Measurements from ENCODE around the gene TLR8. TPM values are rescaled to one million over a fixed set of nuclear protein-coding genes. Genes with fewer than 3 reads are reported as not detected.

The TLR8 gene
- total RNA-seq, 1 experiment from 2014 or later = not detected

DNA sequence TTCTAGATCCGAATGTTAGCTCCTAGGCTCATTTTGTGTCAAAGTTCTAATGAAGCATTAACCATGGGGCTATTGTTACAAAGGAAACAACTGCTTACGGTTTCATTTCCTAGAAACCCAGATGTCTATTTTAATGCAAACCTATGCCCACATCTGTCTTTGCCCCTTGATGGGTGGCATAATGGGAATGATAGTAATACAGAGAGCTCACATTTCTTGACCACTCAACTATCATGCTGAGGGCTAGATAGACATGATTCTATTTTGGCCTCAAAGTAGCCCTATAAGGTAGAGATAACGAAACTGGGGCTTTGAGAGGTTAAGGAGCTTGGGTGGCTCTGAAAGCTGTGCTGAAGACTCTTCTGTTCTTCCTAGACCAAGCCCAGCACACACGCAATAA is 37.7 kb upstream of the TLR8 start:
- intact Hi-C loops (cut with micrococcal nuclease) = no loop called here
- DNase-seq (ENCODE audit: unreplicated experiment) = no peak
- no TSS peak for BruUV-seq (replicated peaks)
- Mint-ChIP-seq H3K27me3 (ENCODE audit: insufficient read depth, unreplicated experiment) (peaks cover 48% of the 10 kb centered on the region), H3K4me1 (ENCODE audit: insufficient read depth, unreplicated experiment) (no peaks in the 10 kb centered on the region), H3K27ac (ENCODE audit: low read depth, unreplicated experiment) (no peak overlapping the region), H3K9me3 (ENCODE audit: unreplicated experiment) (no peaks in the 10 kb centered on the region), H3K36me3 (ENCODE audit: insufficient read depth, unreplicated experiment) (no peaks in the 10 kb centered on the region), H3K4me3 (ENCODE audit: unreplicated experiment) (no peak overlapping the region)
- ChIA-PET POLR2A (no interaction called here), CTCF (interaction anchor here (0.5 to 1.0 kb wide), 4 partner anchors 54 to 167 kb away, joined by 3 read pairs; no protein-coding TSS in a partner anchor)
- TF ChIP-seq CTCF (IDR thresholded peaks at IDR 0.05; ENCODE audit: unreplicated experiment) = no peak

GRCh38 chrX:12871257-12871656 is 35.2 kb upstream of the TLR8 start:
- TF ChIP-seq CTCF (IDR thresholded peaks at IDR 0.05; ENCODE audit: unreplicated experiment) = no peak
- H3K36me3 Mint-ChIP-seq (ENCODE audit: insufficient read depth, unreplicated experiment) = no peaks in the 10 kb centered on the region
- DNase-seq (ENCODE audit: unreplicated experiment) = no peak
- H3K4me3 Mint-ChIP-seq (ENCODE audit: unreplicated experiment) = no peak overlapping the region
- POLR2A ChIA-PET = no interaction called here
- peaks cover 69% of the 10 kb centered on the region for H3K27me3 Mint-ChIP-seq (ENCODE audit: insufficient read depth, unreplicated experiment)
- H3K4me1 Mint-ChIP-seq (ENCODE audit: insufficient read depth, unreplicated experiment) = no peaks in the 10 kb centered on the region
- CTCF ChIA-PET = interaction anchor here (1.4 kb wide), 1 partner anchor 22 kb away, joined by 4 read pairs; no protein-coding TSS in a partner anchor
- no TSS peak for BruUV-seq (replicated peaks)
- intact Hi-C loops (cut with micrococcal nuclease) = no loop called here
- H3K9me3 Mint-ChIP-seq (ENCODE audit: unreplicated experiment) = no peaks in the 10 kb centered on the region
- no peak overlapping the region for H3K27ac Mint-ChIP-seq (ENCODE audit: low read depth, unreplicated experiment)

GRCh38 chrX:12872741-12873140 is 33.7 kb upstream of the TLR8 start:
- no peaks in the 10 kb centered on the region for H3K36me3 Mint-ChIP-seq (ENCODE audit: insufficient read depth, unreplicated experiment)
- H3K27ac Mint-ChIP-seq (ENCODE audit: low read depth, unreplicated experiment) = no peak overlapping the region
- POLR2A ChIA-PET = no interaction called here
- no peaks in the 10 kb centered on the region for H3K9me3 Mint-ChIP-seq (ENCODE audit: unreplicated experiment)
- no peak for TF ChIP-seq CTCF (IDR thresholded peaks at IDR 0.05; ENCODE audit: unreplicated experiment)
- no peak for DNase-seq (ENCODE audit: unreplicated experiment)
- CTCF ChIA-PET = interaction anchor here (1.2 to 2.2 kb wide), 3 partner anchors 21 to 171 kb away, joined by 4 to 6 read pairs (median 4); no protein-coding TSS in a partner anchor
- peaks cover 55% of the 10 kb centered on the region for H3K27me3 Mint-ChIP-seq (ENCODE audit: insufficient read depth, unreplicated experiment)
- no peaks in the 10 kb centered on the region for H3K4me1 Mint-ChIP-seq (ENCODE audit: insufficient read depth, unreplicated experiment)
- H3K4me3 Mint-ChIP-seq (ENCODE audit: unreplicated experiment) = no peak overlapping the region
- intact Hi-C loops (cut with micrococcal nuclease) = no loop called here
- no TSS peak for BruUV-seq (replicated peaks)

DNA sequence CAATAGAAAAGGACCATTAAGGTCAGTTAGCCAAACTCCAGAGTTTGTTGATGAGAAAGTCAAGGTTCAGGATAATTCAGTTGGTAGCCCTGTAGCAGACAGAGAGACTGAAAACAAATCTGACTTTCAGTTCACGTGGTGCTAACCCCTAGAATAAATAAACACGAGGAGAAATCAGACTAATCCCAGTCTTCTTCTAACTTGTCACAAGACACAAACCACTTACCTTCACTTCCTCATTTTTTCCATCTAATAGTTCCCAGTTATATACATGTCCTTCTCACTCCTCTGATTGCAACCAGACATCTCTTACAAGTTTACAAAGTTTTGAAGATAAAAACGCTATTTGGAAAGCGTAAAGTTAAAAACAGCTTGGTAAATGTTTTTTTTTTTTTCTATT is 31.8 kb upstream of the TLR8 start:
- no TSS peak for BruUV-seq (replicated peaks)
- POLR2A ChIA-PET = no interaction called here
- Mint-ChIP-seq H3K27me3 (ENCODE audit: insufficient read depth, unreplicated experiment) (peaks cover 47% of the 10 kb centered on the region), H3K36me3 (ENCODE audit: insufficient read depth, unreplicated experiment) (no peaks in the 10 kb centered on the region), H3K4me1 (ENCODE audit: insufficient read depth, unreplicated experiment) (no peaks in the 10 kb centered on the region), H3K4me3 (ENCODE audit: unreplicated experiment) (no peak overlapping the region), H3K27ac (ENCODE audit: low read depth, unreplicated experiment) (no peak overlapping the region), H3K9me3 (ENCODE audit: unreplicated experiment) (no peaks in the 10 kb centered on the region)
- intact Hi-C loops (cut with micrococcal nuclease) = no loop called here
- DNase-seq (ENCODE audit: unreplicated experiment) = no peak
- no peak for TF ChIP-seq CTCF (IDR thresholded peaks at IDR 0.05; ENCODE audit: unreplicated experiment)
- CTCF ChIA-PET = no interaction called here
